Measurements from ENCODE around the gene PIGX.

PIGX gene

DNA sequence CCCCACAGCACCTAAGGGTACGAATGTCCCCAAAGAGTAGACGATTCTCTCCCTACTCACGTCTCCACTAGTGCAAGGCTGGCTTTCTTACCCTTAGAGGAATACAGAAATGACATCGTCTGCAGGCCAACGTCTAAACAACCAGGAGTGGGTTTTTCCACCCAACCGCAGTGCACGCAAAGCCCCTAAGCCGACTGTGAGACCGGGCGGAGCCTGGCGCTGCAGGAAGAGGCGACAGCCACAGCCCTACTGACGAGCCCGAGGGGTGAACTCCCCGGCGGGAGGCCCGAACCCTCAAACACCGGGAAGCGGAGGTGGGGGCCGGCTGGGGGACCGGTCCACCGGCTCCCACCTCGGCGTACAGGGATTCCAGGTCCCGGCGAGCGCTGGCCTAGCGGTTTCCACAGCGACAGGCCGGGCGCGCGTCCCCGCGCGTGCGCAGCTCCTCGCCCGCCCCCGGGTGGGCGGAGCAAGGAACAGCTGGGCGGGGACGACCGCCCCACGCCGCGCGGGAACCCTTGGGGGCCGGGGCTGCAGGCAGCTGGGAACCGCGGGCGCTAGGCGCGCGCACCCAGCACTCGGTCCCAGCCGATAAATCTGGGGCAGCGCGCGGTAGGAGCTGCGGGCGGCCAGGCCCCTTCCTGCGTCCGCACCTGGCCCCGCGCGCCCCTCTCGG is at the start of gene PIGX, which contains the start of gene CEP19:
Gene PIGX, plus strand, starts transcription at position 540 of the 676 bp plus-strand sequence.
Gene CEP19, minus strand, starts transcription at position 413 of the 676 bp plus-strand sequence. CDS start 3,593 bp downstream, outside the sequence.
- H3K4me3 ChIP-seq (ENCODE audit: low read depth, low read length) = peak within 1 kb of the TSS; percentile 92
- DNase-seq (ENCODE audit: low read depth) = peak; percentile 43

GRCh38 chr3:196662711-196663571 is 49.2 kb upstream of the PIGX start:
- H3K4me3 ChIP-seq (ENCODE audit: low read depth, low read length) = no peak overlapping the region
- no peak for DNase-seq (ENCODE audit: low read depth)

- no peak overlapping the region for H3K4me3 ChIP-seq (ENCODE audit: low read depth, low read length)
- peak; percentile 59 for DNase-seq (ENCODE audit: low read depth)
Observed at GRCh38 chr3:196666001-196666867, 45.9 kb upstream of the PIGX start.

DNA sequence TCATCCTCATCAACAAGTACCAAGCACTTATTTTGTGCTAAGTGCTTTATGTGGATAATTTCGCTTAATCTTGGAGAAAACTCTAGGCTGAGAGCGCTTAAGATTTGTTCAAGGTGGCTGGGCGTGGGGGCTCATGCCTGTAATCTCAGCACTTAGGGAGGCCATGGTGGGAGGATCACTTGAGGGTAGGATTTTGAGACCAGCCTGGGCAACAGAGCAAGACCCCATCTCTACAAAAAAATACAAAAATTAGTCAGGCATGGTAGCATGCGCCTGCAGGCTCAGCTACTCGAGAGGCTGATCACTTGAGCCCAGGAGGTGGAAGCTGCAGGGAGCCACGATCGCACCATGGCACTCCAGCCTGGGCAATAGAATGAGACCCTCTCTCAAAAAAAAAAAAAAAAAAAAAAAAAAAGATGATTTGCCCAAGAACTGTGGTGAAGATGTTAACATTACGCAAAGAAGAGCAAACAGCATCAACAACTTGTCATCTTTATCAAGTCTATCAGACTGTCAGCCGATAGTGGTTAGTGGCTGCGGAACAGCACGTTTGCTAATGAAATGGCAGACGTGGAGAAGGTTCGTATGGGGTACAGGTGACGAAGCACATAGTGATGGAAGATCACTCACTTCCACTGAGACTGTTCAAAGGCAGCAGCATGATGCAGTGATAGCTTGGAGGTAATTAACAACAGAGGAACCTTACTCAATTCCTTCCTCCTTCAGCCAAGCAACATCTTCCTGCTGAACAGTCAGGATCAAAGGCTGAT is 44.9 kb upstream of the PIGX start:
- no peak overlapping the region for H3K4me3 ChIP-seq (ENCODE audit: low read depth, low read length)
- DNase-seq (ENCODE audit: low read depth) = no peak

DNA sequence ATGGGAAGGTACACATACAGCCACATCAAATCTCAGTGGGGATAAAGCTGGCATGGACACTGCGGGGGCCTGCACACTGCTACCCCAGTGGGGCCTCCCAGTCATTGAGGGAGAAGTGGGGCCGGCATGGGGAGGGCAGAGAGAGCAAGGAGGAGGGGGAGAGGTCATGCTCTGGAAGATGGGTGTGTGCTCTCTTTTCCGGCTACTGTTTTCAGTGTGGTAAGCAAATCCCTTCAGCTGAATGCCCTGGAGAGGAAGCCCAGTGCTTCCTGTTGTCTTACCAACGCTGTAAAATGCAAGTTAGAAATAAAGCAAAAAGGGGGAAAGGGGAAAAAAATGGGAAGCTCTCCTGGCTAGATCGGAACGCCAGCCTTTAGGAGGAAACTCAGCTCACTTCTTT is 41.8 kb upstream of the PIGX start:
- no peak overlapping the region for H3K4me3 ChIP-seq (ENCODE audit: low read depth, low read length)
- DNase-seq (ENCODE audit: low read depth) = no peak

GRCh38 chr3:196673632-196674031 is 38.5 kb upstream of the PIGX start:
- no peak for DNase-seq (ENCODE audit: low read depth)
- no peak overlapping the region for H3K4me3 ChIP-seq (ENCODE audit: low read depth, low read length)

GRCh38 chr3:196677353-196677752 is 34.8 kb upstream of the PIGX start:
- DNase-seq (ENCODE audit: low read depth) = no peak
- no peak overlapping the region for H3K4me3 ChIP-seq (ENCODE audit: low read depth, low read length)

DNA sequence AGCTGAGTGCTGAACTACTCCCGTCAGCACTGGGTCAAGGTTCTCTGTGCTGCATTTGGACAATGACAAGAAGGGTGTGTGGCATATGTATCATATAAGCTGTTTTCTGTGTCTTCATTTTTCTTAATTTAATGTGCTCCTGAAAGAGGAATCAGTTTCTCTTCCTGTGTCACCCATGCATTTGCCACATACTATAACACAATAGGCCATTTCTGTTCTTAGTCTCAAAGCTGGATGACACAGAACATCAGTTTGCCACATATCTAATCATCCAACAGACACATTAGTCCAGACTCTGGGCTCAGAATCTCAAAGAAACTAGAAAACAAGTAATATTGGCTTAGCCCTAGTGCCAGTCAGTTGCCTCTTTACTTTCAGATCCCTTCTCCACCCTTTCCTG is 34.2 kb upstream of the PIGX start:
- H3K4me3 ChIP-seq (ENCODE audit: low read depth, low read length) = no peak overlapping the region
- no peak for DNase-seq (ENCODE audit: low read depth)

- H3K4me3 ChIP-seq (ENCODE audit: low read depth, low read length) = no peak overlapping the region
- no peak for DNase-seq (ENCODE audit: low read depth)
Observed at GRCh38 chr3:196684548-196685407, 27.4 kb upstream of the PIGX start.

- H3K4me3 ChIP-seq (ENCODE audit: low read depth, low read length) = no peak overlapping the region
- DNase-seq (ENCODE audit: low read depth) = no peak
Observed at GRCh38 chr3:196686436-196686835, 25.7 kb upstream of the PIGX start.

DNA sequence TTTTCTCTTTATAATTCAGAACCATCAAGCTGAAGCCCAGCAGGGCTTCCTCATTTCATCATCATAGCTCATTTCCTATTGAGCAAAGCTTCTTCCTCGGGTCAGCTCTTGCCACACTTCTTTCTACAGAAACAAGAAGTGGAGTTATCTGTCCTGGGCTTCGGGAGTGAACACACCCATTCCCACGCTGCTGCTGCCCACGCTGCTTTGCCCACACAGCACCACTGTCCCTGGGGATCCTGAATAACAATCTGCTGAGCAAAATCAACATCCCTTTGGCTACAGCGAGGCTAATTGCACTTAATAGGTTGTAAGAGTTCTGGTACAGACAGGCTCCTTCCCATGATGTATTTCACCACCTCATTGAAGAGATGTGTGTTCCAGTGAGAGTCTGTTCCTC is 23.8 kb upstream of the PIGX start:
- no peak overlapping the region for H3K4me3 ChIP-seq (ENCODE audit: low read depth, low read length)
- peak; percentile 99 for DNase-seq (ENCODE audit: low read depth)

GRCh38 chr3:196689941-196690660 is 22.1 kb upstream of the PIGX start:
- no peak overlapping the region for H3K4me3 ChIP-seq (ENCODE audit: low read depth, low read length)
- no peak for DNase-seq (ENCODE audit: low read depth)

GRCh38 chr3:196691386-196691785 is 20.8 kb upstream of the PIGX start:
- no peak for DNase-seq (ENCODE audit: low read depth)
- H3K4me3 ChIP-seq (ENCODE audit: low read depth, low read length) = no peak overlapping the region

DNA sequence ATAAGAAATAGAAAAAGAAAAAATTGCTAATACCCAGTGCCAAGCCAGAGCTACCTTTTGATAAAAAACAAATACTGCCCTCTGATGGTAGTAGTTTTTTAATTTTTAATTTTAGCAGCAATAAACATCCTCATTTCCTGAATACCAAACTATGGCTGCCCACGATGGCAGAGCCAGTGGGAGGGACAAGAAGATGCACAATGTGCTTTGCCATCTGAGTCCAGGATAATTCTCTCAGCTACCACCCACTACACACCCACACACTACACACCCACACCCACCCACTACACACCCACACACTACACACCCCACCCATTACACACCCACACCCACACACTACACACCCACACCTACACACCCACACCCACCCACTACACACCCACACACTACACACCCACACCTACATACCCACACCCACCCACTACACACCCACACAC is 18.0 kb upstream of the PIGX start:
- DNase-seq (ENCODE audit: low read depth) = no peak
- H3K4me3 ChIP-seq (ENCODE audit: low read depth, low read length) = no peak overlapping the region

DNA sequence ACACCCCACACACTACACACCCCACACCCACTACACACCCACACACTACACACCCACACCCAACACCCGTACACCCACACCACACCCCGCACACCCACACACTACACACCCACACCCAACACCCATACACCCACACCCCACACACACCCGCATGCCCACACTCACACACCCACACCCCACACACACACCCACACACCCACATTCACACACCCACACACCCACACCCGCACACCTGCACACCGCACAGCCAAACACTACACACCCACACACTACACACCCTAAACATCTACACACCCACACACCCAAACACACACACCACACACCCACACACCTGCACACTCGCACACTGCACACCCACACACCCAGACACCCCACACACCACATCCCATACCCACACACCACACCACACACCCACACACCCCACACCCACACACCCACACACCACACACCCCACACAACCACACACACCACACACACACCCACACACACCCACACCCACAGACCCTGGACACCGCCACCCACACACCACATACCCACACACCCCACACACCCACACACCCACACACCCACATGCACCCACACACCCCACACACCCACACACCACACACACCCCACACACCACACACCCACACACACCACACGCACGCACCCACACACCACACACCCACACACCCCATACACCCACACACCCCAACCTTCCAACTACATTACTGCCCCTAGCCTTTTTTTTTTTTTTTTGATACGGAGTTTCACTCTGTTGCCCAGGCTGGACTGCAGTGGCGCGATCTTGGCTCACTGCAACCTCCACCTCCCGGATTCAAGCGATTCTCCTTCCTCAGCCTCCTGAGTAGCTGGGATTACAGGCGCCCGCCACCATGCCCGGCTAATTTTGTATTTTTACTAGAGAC is 17.0 kb upstream of the PIGX start:
- DNase-seq (ENCODE audit: low read depth) = no peak
- H3K4me3 ChIP-seq (ENCODE audit: low read depth, low read length) = no peak overlapping the region

DNA sequence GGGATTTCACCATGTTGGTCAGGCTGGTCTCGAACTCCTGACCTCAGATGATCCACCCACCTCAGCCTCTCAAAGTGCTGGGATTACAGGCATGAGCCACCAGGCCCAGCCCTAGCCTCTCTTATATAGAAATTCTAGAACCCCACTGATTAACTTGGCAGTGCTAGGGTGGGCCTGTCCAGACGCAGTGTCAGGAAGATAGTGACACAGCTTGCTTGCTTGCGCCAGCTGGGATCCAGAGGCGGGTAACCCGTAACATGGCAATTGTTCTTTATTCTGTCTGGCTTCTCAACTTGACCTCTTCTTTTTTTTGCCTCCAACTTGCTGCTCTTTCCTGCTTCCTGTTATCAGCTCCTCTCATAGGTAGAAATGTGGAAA is 16.3 kb upstream of the PIGX start:
- DNase-seq (ENCODE audit: low read depth) = no peak
- H3K4me3 ChIP-seq (ENCODE audit: low read depth, low read length) = no peak overlapping the region

GRCh38 chr3:196697270-196697669 is 14.9 kb upstream of the PIGX start:
- DNase-seq (ENCODE audit: low read depth) = no peak
- no peak overlapping the region for H3K4me3 ChIP-seq (ENCODE audit: low read depth, low read length)

Measured in skeletal muscle cell (primary cell).